HG03066 (cell line): ENCODE data around the gene EYA2.

ENCODE experiments used
- ATAC-seq: cut with Tn5 transposase; IDR thresholded peaks from one replicate; pipeline ENCODE4 v1.9.1; 2021; ENCODE audit warnings: low read depth; ENCODE audit not compliant: unreplicated experiment

EYA2 gene

GRCh38 chr20:47212606-47213207 lies 318.1 kb downstream of the EYA2 start:
- ATAC-seq: no peak

- no peak for ATAC-seq
These were observed 319.3 kb downstream of the EYA2 start for GRCh38 chr20:47213966-47214365.

GRCh38 chr20:47215653-47216397 lies 321.2 kb downstream of the EYA2 start:
- ATAC-seq: no peak

GRCh38 chr20:47216819-47217410 lies 322.3 kb downstream of the EYA2 start:
- ATAC-seq: no peak

- ATAC-seq: no peak
These were observed 323.1 kb downstream of the EYA2 start for GRCh38 chr20:47217482-47218446.

- no peak for ATAC-seq
These were observed 325.5 kb downstream of the EYA2 start for GRCh38 chr20:47220161-47220582.

- ATAC-seq: no peak
These were observed 326.5 kb downstream of the EYA2 start for GRCh38 chr20:47221036-47221625.

GRCh38 chr20:47222468-47223119 lies 328.0 kb downstream of the EYA2 start:
- no peak for ATAC-seq

GRCh38 chr20:47223896-47224295 lies 329.3 kb downstream of the EYA2 start:
- ATAC-seq: no peak

- ATAC-seq: no peak
These were observed 329.7 kb downstream of the EYA2 start for GRCh38 chr20:47224300-47224791.

GRCh38 chr20:47224857-47225256 lies 330.2 kb downstream of the EYA2 start:
- no peak for ATAC-seq

- no peak for ATAC-seq
These were observed 330.8 kb downstream of the EYA2 start for GRCh38 chr20:47225458-47225857.

GRCh38 chr20:47227119-47227518 lies 332.5 kb downstream of the EYA2 start:
- no peak for ATAC-seq

- ATAC-seq: no peak
These were observed 332.9 kb downstream of the EYA2 start for GRCh38 chr20:47227576-47227975.

GRCh38 chr20:47228654-47229053 lies 334.0 kb downstream of the EYA2 start:
- ATAC-seq: no peak

- no peak for ATAC-seq
These were observed 336.2 kb downstream of the EYA2 start for GRCh38 chr20:47230811-47231256.

- no peak for ATAC-seq
These were observed 336.9 kb downstream of the EYA2 start for GRCh38 chr20:47231382-47232039.

GRCh38 chr20:47232518-47232917 lies 337.9 kb downstream of the EYA2 start:
- no peak for ATAC-seq
